Bronchial epithelial cell (primary cell): Measurements from ENCODE around the gene RBM19. TPM values are rescaled to one million over a fixed set of nuclear protein-coding genes. Genes with fewer than 3 reads are reported as not detected.

ENCODE experiments used
- DNase-seq: peaks from one replicate; pipeline ENCODE4 v3.0.0-alpha.2; 2010; ENCODE audit warnings: low read depth
- FAIRE-seq: peaks from 2 replicates; lab custom pipeline; 2011; peaks lifted over from hg19 to GRCh38; lab: Jason Lieb, UNC
- H3K27me3 ChIP-seq: 2 replicates; pipeline ENCODE4 v1.5.1; 2011; ENCODE audit warnings: low read length; ENCODE audit not compliant: control insufficient read depth, insufficient read depth
- H3K36me3 ChIP-seq: 2 replicates; pipeline ENCODE4 v1.5.1; 2011; ENCODE audit warnings: low read length; ENCODE audit not compliant: control insufficient read depth, insufficient read depth
- H3K4me3 ChIP-seq: 2 replicates; pipeline ENCODE4 v1.5.1; 2011; ENCODE audit warnings: mild to moderate bottlenecking, low read depth, low read length, control low read depth
- total RNA-seq: library from RNA; depleted of rRNA; stranded (reverse); fragments of >200 nt; gene quantifications from 2 replicates; pipeline ENCODE4 v1.2.1, GENCODE V29; 2014
- TF ChIP-seq, protein P1 (sequence below): IDR thresholded peaks from 2 replicates; pipeline ENCODE4 v1.5.1; 2011; ENCODE audit warnings: mild to moderate bottlenecking, moderate library complexity, low read length, control low read depth, inconsistent platforms; ENCODE audit not compliant: insufficient read depth, severe bottlenecking

RBM19 gene
- total RNA-seq, 1 donor from 2014 or later: 19.0 TPM

DNA sequence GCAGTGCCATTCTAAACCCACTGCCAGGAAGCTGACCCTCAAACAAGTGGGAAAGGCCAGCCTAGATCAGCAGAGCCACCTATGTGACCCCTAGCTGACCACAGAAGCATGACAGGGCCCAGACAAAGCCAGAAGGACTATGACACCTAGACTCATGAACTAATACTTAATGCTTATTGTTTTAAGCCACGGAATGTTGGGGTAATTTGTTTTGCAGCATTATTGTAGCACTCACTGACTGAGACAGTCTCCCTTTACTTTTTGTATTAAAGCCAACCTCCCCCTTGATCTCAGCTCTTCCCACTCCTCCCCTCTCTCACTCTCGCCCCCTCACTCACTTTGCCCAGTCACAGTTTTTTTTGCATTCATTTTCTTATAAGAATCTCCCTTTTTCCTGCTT is 186.4 kb downstream of the RBM19 start:
- TF ChIP-seq, protein P1, sequence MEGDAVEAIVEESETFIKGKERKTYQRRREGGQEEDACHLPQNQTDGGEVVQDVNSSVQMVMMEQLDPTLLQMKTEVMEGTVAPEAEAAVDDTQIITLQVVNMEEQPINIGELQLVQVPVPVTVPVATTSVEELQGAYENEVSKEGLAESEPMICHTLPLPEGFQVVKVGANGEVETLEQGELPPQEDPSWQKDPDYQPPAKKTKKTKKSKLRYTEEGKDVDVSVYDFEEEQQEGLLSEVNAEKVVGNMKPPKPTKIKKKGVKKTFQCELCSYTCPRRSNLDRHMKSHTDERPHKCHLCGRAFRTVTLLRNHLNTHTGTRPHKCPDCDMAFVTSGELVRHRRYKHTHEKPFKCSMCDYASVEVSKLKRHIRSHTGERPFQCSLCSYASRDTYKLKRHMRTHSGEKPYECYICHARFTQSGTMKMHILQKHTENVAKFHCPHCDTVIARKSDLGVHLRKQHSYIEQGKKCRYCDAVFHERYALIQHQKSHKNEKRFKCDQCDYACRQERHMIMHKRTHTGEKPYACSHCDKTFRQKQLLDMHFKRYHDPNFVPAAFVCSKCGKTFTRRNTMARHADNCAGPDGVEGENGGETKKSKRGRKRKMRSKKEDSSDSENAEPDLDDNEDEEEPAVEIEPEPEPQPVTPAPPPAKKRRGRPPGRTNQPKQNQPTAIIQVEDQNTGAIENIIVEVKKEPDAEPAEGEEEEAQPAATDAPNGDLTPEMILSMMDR: no peak
- H3K27me3 ChIP-seq: no peaks in the 10 kb centered on the region
- DNase-seq (no peak), FAIRE-seq (no peak)
- H3K36me3 ChIP-seq: no peaks in the 10 kb centered on the region
- no peak overlapping the region for H3K4me3 ChIP-seq

DNA sequence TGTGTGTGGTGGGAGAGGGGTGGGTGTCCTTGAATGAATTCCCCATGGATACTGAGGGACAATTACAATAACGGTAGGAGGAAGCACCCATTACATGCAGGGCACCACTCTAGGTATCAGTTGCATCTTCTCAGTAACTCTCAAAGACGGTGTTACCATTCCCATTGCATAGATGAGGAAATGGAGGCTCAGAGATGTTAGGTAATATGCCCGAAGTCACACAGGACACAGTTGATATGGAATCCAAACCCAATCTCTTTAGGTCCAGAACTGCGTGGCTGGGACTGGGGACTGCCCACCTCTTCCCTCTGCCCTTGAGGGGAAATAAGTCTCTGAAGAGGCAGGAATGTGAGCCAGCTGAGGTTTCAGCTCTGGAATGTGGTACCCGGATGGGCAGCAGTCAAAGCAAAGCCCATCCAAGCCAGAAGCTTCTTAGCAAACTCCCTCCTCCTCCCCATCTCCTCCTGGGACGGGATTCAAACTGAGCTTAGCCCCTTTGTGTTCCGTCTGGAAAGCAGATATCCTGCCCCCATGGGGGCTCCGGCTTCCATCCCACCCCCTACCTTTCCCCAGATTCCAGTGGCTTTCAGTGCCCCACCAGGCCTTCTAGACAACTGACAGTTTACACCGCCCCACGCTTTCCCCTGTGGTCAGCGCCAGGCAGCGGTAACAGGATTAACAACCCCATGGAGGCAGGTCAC is 187.5 kb downstream of the RBM19 start:
- TF ChIP-seq, protein P1: no peak
- Histone ChIP-seq H3K27me3 (no peaks in the 10 kb centered on the region), H3K4me3 (no peak overlapping the region), H3K36me3 (no peaks in the 10 kb centered on the region)
- FAIRE-seq (no peak), DNase-seq (no peak)

DNA sequence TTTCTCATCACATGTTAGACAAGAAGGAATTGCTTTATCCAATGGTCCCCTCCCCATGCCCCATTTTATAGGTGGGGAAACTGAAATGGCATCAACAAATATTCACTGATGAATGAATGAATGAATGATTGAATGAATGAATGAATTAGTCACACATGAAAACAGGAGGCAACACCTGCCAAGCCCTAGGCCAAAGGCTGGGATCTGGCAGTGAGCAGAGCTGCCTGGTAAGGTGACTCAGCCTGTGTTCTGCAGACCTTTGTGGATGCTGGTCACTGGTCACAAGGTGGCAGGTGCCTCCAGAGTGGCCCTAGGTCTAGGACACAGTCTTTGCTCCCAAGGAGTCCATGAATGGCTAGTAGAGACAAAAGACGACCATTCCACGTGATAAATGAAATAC is 188.4 kb downstream of the RBM19 start:
- DNase-seq (no peak), FAIRE-seq (no peak)
- H3K27me3 ChIP-seq: no peaks in the 10 kb centered on the region
- H3K36me3 ChIP-seq: no peaks in the 10 kb centered on the region
- TF ChIP-seq, protein P1: no peak
- no peak overlapping the region for H3K4me3 ChIP-seq

DNA sequence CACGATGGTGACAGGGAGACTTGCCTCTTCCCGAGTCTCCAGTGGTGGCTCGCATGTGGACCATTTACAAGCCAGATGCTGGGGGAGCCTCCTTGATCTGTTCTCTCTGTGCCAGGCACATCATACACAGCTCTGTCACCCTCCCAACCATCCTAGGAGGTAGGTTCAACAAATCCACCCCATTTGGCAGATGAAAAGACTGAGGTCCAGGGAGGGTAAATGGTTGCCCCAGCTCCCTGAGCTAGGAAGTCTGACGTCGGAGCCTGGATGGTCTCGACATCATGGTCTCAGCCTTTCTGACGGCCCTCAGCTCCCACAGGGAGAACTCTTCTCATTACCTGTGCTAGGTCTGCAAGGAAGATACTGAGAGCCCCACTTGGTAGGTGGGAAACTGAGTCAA is 189.6 kb downstream of the RBM19 start:
- FAIRE-seq (no peak), DNase-seq (no peak)
- Histone ChIP-seq H3K27me3 (no peaks in the 10 kb centered on the region), H3K4me3 (no peak overlapping the region), H3K36me3 (no peaks in the 10 kb centered on the region)
- TF ChIP-seq, protein P1: no peak

DNA sequence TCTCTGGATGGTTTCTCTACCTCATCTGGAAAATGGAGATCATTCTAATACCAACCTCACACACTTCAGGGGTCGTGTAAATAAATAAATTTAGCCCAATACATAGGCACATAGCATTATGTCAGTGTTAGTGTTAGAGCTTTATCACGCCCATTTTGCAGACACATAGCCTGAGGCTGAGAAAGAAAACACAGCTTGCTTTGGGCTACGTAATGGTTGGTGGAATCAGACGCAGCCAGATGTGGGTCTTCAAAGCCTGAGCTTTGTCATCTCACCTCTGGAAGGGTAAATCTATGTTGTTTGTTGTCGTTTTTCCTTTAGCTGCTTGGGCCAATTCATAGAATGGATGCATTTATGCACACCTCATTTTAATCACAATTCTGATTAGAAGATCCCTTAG is 191.6 kb downstream of the RBM19 start:
- FAIRE-seq: no peak
- H3K27me3 ChIP-seq: no peaks in the 10 kb centered on the region
- H3K36me3 ChIP-seq: no peaks in the 10 kb centered on the region
- H3K4me3 ChIP-seq: no peak overlapping the region
- DNase-seq: no peak
- TF ChIP-seq, protein P1: no peak
